Activated CD4-positive, CD25-positive, alpha-beta regulatory T cell treated with anti-CD3 and anti-CD28 coated beads, Interleukin-2, amount 50 U/mL, for 16 hours (primary cell): ENCODE results near the gene DST.

Source experiments
- DNase-seq: peaks from one replicate; pipeline ENCODE4 v3.0.0-alpha.2; 2020; ENCODE audit warnings: low read depth, low spot score

The DST gene

GRCh38 chr6:56538851-56539250, 103.8 kb downstream of the DST start:
- no peak for DNase-seq

GRCh38 chr6:56537223-56537770, 105.4 kb downstream of the DST start:
- DNase-seq, result no peak

GRCh38 chr6:56536536-56536935, 106.2 kb downstream of the DST start:
- DNase-seq, result no peak

- DNase-seq, result no peak
Measured at GRCh38 chr6:56535626-56536025, 107.1 kb downstream of the DST start.

- DNase-seq, result no peak
Measured at GRCh38 chr6:56534680-56535419, 107.8 kb downstream of the DST start.

- no peak for DNase-seq
Measured at GRCh38 chr6:56532766-56533551, 109.7 kb downstream of the DST start.

- DNase-seq, result no peak
Measured at GRCh38 chr6:56531839-56532595, 110.7 kb downstream of the DST start.

- DNase-seq, result no peak
Measured at GRCh38 chr6:56529594-56530191, 113.0 kb downstream of the DST start.

- no peak for DNase-seq
Measured at GRCh38 chr6:56528412-56528841, 114.3 kb downstream of the DST start.

- no peak for DNase-seq
Measured at GRCh38 chr6:56527934-56528333, 114.8 kb downstream of the DST start.

GRCh38 chr6:56526860-56527544, 115.7 kb downstream of the DST start:
- no peak for DNase-seq

- no peak for DNase-seq
Measured at GRCh38 chr6:56525974-56526789, 116.5 kb downstream of the DST start.

- DNase-seq, result no peak
Measured at GRCh38 chr6:56524891-56525703, 117.6 kb downstream of the DST start.

GRCh38 chr6:56522495-56523270, 120.0 kb downstream of the DST start:
- DNase-seq, result no peak

GRCh38 chr6:56521976-56522375, 120.7 kb downstream of the DST start:
- no peak for DNase-seq

GRCh38 chr6:56521454-56521853, 121.2 kb downstream of the DST start:
- no peak for DNase-seq

- no peak for DNase-seq
Measured at GRCh38 chr6:56520218-56520617, 122.5 kb downstream of the DST start.

- DNase-seq, result no peak
Measured at GRCh38 chr6:56518995-56519767, 123.5 kb downstream of the DST start.
